Stimulated activated naive CD8-positive, alpha-beta T cell treated with anti-CD3 and anti-CD28 coated beads, Interleukin-15, Interleukin-2, amounts not matched to agents 100 ng/mL and 50 ng/mL, for 24 hours (primary cell): ENCODE data around the gene CCDC192.

Experiments used
- H3K27ac Mint-ChIP-seq: one replicate; pipeline ENCODE4 v1.8.0; 2021; ENCODE audit warnings: mild to moderate bottlenecking, mixed read lengths
- H3K27me3 Mint-ChIP-seq: one replicate; pipeline ENCODE4 v1.8.0; 2021; ENCODE audit warnings: mixed read lengths
- H3K36me3 Mint-ChIP-seq: one replicate; pipeline ENCODE4 v1.8.0; 2021; ENCODE audit warnings: low read depth, mixed read lengths
- H3K4me1 Mint-ChIP-seq: one replicate; pipeline ENCODE4 v1.8.0; 2021; ENCODE audit warnings: low read depth, mixed read lengths
- H3K4me3 Mint-ChIP-seq: one replicate; pipeline ENCODE4 v1.8.0; 2021; ENCODE audit warnings: mild to moderate bottlenecking, mixed read lengths
- H3K9me3 Mint-ChIP-seq: one replicate; pipeline ENCODE4 v1.8.0; 2021; ENCODE audit warnings: mixed read lengths

CCDC192 gene

DNA sequence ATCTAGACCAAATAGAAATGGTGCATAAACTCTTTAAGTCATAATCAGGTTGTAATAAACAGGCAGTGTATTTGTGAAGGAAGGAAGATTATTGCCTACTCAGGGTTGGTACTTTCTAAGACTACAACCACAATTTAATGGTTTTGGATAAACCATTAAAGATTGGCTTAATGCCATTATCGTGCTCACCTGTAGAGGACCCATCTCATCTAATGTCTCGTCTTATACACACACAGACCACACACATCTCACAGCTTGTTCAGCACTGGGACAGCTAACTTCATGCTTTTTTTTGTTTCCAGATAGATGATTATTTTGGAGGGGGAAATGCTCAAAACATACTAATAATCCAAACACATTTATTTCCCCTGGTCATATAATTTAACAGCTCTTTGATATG lies 204.7 kb downstream of the CCDC192 start:
- H3K27ac Mint-ChIP-seq: no peak overlapping the region
- H3K9me3 Mint-ChIP-seq: no peaks in the 10 kb centered on the region
- no peak overlapping the region for H3K4me3 Mint-ChIP-seq
- H3K4me1 Mint-ChIP-seq: peaks cover 9% of the 10 kb centered on the region
- peaks cover 3% of the 10 kb centered on the region for H3K27me3 Mint-ChIP-seq
- H3K36me3 Mint-ChIP-seq: no peaks in the 10 kb centered on the region

DNA sequence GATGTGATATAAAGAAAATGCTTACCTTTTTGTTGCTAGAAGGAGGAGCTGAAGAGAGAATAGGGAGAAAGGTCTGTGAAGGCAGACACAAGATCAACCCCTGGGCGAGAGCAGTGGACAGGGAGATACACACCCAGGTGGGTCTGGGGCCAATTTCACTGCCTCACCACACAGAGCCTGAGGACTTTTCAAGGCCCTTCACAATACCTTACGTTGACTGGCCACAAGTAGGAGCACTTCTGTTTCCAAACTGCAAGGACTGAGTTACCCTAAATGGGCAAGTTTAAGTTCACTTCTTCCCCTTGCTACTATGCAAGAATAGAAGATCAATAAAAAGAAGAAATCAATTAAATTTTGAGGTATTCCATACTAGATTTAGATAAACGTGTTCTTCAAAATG lies 205.9 kb downstream of the CCDC192 start:
- H3K4me3 Mint-ChIP-seq: no peak overlapping the region
- no peaks in the 10 kb centered on the region for H3K36me3 Mint-ChIP-seq
- H3K27me3 Mint-ChIP-seq: peaks cover 10% of the 10 kb centered on the region
- H3K4me1 Mint-ChIP-seq: peaks cover 9% of the 10 kb centered on the region
- no peak overlapping the region for H3K27ac Mint-ChIP-seq
- no peaks in the 10 kb centered on the region for H3K9me3 Mint-ChIP-seq

DNA sequence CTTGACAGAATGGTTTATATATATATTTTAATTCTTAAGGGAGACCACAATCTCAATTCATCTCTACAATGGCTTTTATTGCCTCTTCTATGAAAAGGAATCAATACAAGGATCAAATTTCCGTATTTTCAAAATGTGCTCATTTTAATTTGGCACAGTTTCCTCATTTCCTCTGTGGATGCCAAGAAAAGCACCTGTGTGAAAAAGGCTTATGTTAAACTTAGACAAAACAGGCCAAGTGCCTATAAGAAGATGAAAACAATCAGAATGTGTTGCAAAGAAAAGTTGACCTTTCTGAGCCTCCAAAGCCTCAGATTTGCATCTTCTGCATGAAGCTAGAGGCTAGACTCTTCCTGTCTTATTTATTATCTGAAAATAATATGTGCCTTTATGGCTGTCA lies 206.6 kb downstream of the CCDC192 start:
- H3K27me3 Mint-ChIP-seq: peaks cover 10% of the 10 kb centered on the region
- H3K4me1 Mint-ChIP-seq: peaks cover 9% of the 10 kb centered on the region
- no peaks in the 10 kb centered on the region for H3K9me3 Mint-ChIP-seq
- no peak overlapping the region for H3K27ac Mint-ChIP-seq
- H3K4me3 Mint-ChIP-seq: no peak overlapping the region
- no peaks in the 10 kb centered on the region for H3K36me3 Mint-ChIP-seq

DNA sequence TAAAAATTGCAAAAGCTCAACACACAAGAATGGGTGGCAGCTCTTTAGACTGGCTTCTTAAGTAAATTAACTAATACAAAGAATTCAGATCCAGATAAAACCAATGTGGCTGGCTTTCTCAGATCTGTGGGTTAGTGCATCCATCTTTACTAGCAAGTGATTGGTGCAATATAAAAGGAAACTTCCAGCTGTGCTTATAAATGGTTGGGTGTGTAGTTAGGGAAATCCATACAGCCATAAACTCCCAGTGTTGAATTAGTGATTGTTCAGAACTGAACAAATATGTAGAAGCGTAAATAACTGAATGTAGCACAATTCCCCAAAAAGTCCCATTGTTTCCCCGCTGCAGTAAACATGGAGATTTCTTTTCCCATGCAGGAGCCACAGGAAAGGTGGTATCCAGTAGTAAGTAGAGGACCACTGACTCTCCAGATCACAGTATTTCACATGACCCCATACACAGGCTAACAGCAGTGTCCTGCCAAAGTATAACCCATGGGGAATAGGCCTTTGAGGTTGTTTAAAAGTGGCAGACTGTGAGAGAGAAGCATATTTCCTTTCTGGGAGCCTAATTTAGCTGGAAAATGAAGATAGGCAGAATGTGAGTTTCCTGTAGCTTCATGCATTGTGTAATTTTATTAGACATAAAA lies 207.2 kb downstream of the CCDC192 start:
- H3K9me3 Mint-ChIP-seq: no peaks in the 10 kb centered on the region
- H3K36me3 Mint-ChIP-seq: no peaks in the 10 kb centered on the region
- peaks cover 10% of the 10 kb centered on the region for H3K27me3 Mint-ChIP-seq
- no peak overlapping the region for H3K27ac Mint-ChIP-seq
- H3K4me3 Mint-ChIP-seq: no peak overlapping the region
- peaks cover 9% of the 10 kb centered on the region for H3K4me1 Mint-ChIP-seq

DNA sequence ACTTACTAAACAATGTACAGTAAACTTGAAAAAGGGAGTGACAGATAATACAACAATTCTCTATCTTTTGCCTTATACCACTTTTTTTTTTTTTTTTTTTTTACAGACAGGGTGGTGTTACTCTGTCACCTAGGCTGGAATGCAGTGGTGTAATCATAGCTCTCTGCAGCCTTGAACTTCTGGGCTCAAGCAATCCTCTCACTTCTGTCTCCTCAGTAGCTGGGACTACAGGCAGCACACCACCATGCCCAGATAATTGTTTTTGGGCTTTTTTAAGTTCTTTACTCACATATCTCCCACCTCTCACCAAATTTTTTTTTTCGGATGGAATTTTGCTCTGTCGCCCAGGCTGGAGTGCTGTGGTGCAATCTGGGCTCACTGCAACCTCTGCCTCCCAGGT lies 208.4 kb downstream of the CCDC192 start:
- no peak overlapping the region for H3K4me3 Mint-ChIP-seq
- peaks cover 6% of the 10 kb centered on the region for H3K27me3 Mint-ChIP-seq

DNA sequence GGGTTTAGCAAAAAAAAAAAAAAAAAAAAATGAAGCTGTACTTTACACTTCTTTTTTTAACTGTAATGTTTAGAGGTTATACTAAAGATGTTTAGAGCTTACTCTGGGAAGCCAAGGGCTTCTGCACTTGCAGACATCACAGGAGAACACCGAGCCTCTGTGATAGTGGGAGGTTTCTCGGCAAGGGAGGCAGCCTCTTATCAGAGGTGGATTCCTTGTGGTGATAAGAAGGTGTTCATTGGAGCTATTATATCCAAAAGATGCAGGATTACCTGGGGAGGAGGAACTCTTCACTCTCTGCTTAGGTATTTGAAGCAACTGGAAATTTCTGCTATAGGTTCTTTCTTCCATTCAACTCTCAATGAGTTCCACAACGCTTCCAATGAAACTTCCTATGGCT lies 209.2 kb downstream of the CCDC192 start:
- H3K27ac Mint-ChIP-seq: no peak overlapping the region
- peaks cover 8% of the 10 kb centered on the region for H3K4me1 Mint-ChIP-seq
- no peak overlapping the region for H3K4me3 Mint-ChIP-seq
- peaks cover 6% of the 10 kb centered on the region for H3K27me3 Mint-ChIP-seq
- no peaks in the 10 kb centered on the region for H3K36me3 Mint-ChIP-seq
- no peaks in the 10 kb centered on the region for H3K9me3 Mint-ChIP-seq

More for the DNA sequence above, 208.4 kb downstream of the CCDC192 start:
- Mint-ChIP-seq H3K27ac (no peak overlapping the region), H3K36me3 (no peaks in the 10 kb centered on the region), H3K4me1 (no peaks in the 10 kb centered on the region), H3K9me3 (no peaks in the 10 kb centered on the region)

DNA sequence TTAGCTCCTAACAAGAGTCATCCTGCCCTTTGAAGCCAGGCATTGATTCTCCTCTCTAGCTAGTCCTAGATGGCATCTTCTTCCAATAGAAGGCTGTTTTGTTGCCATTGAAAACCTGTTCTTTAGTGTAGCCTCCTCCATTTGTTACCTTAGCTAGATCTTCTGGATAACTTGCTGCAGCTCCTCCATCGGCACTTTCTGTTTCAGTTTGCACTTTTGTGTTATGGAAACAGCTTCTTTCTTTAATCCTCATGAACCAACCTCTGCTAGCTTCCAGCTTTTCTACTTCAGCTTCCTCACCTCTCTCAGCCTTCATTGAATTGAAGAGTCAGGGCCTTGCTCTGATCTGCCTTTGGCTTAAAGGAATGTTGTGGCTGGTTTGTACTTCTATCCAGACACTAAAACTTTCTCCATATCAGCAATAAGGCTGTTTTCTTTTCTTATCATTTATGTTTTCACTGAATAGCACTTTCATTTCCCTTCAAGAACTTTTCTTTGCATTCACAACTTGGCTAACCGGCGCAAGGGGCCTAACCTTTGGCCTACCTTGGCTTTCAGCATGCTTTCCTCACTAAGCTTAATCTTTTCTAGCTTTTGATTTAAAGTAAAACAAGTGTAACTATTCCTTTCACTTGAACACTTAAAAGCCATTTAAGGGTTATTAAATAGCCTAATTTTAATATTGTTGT lies 213.8 kb downstream of the CCDC192 start:
- Mint-ChIP-seq H3K27me3 (peaks cover 6% of the 10 kb centered on the region), H3K27ac (peak overlapping the region; percentile 6), H3K4me1 (peaks cover 9% of the 10 kb centered on the region), H3K9me3 (no peaks in the 10 kb centered on the region), H3K4me3 (peak overlapping the region; percentile 5), H3K36me3 (no peaks in the 10 kb centered on the region)

DNA sequence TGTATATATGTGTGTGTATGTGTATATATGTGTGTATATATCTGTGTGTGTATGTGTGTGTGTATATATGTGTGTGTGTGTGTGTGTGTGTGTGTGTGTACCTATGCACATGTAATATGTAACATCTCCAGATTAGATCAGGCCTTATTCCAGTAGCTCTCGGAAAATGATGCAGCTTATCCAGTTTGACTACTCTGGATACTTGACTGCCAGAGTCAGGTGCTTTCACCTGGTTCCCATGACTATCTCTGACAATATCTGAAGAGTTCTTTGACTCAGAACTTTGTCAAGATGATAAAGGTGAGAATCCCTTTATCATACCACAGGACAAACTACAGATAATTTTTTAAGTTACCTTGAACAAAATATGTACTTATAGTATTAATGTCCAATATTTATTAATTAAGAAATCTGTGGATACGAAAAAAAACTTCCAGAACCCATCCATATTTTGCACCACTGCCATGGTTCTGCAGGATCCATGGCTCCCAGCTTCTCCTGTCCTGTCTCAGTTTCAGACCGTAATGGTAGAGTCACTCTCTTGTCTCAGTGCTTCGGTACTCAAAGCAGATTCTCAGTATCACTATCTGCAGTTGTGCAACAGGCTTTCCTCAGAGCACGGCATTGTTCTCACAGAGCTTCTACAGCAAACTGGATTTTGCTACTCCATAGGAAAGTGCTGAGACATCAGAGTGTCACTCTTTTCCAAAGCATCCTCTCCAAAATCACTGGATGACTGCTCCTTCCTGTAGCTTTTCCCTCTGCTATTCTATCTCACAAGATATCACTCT lies 216.0 kb downstream of the CCDC192 start:
- peaks cover 9% of the 10 kb centered on the region for H3K4me1 Mint-ChIP-seq
- no peaks in the 10 kb centered on the region for H3K27me3 Mint-ChIP-seq
- no peaks in the 10 kb centered on the region for H3K9me3 Mint-ChIP-seq
- H3K4me3 Mint-ChIP-seq: no peak overlapping the region
- H3K36me3 Mint-ChIP-seq: no peaks in the 10 kb centered on the region
- no peak overlapping the region for H3K27ac Mint-ChIP-seq

DNA sequence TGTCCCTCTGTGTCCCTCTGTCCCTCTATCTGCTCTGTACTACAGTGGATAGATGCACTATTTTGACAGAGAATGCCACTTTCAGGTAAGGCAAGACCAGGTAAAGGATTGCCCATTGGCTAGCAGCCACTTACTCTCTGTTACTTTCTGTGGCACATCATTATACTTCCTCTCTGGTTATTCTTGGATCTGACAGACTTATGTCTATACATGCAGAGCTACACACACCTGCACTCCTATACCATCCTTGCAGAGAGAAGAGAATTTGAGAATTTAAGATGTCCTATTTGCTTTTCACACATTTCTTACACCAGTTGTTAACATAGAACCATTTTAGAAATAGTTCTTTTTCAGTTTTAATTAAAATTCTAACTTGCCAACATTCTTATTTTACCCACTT lies 216.6 kb downstream of the CCDC192 start:
- H3K27me3 Mint-ChIP-seq: no peaks in the 10 kb centered on the region
- no peaks in the 10 kb centered on the region for H3K9me3 Mint-ChIP-seq
- no peaks in the 10 kb centered on the region for H3K36me3 Mint-ChIP-seq
- no peak overlapping the region for H3K27ac Mint-ChIP-seq
- H3K4me3 Mint-ChIP-seq: no peak overlapping the region
- peaks cover 9% of the 10 kb centered on the region for H3K4me1 Mint-ChIP-seq

DNA sequence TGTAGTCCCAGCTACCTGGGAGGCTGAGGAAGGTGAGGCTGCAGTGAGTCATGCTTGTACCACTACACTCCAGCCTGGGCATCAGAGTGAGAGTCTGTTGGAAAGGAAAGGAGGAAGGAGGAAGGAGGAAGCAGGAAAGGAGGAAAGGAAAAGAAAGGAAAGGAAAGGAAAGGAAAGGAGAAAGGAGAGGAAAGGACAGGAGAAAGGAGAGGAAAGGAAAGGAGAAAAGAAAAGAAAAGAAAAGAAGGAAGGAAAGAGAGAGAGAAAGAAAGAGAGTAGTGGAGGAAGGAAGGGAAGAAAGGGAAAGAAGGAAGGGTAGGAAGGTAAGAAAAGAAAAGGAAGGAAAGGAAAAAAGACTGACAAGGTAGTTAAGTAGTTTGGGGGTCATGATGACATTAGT lies 217.7 kb downstream of the CCDC192 start:
- Mint-ChIP-seq H3K4me3 (no peak overlapping the region), H3K4me1 (peaks cover 9% of the 10 kb centered on the region), H3K36me3 (no peaks in the 10 kb centered on the region), H3K9me3 (no peaks in the 10 kb centered on the region), H3K27me3 (no peaks in the 10 kb centered on the region), H3K27ac (no peak overlapping the region)

DNA sequence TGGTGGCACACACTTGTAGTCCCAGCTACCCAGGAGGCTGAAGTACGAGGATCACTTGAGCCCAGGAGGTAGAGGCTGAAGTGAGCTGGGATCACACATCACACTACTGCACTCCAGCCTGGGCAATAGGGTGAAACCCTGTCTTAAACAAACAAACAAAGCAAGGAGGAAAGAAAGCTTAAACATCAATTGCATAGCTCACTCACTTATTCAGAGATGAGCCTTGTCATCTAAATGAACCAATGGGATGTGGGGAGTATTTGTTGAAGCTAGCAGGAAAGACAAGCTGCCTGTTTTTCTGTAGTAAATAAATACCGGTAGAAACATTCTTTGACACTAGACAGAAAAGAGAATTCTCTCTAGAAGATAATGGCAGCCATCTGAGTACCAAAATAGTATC lies 219.4 kb downstream of the CCDC192 start:
- Mint-ChIP-seq H3K36me3 (no peaks in the 10 kb centered on the region), H3K4me3 (no peak overlapping the region), H3K27me3 (no peaks in the 10 kb centered on the region), H3K27ac (no peak overlapping the region), H3K4me1 (no peaks in the 10 kb centered on the region), H3K9me3 (no peaks in the 10 kb centered on the region)

DNA sequence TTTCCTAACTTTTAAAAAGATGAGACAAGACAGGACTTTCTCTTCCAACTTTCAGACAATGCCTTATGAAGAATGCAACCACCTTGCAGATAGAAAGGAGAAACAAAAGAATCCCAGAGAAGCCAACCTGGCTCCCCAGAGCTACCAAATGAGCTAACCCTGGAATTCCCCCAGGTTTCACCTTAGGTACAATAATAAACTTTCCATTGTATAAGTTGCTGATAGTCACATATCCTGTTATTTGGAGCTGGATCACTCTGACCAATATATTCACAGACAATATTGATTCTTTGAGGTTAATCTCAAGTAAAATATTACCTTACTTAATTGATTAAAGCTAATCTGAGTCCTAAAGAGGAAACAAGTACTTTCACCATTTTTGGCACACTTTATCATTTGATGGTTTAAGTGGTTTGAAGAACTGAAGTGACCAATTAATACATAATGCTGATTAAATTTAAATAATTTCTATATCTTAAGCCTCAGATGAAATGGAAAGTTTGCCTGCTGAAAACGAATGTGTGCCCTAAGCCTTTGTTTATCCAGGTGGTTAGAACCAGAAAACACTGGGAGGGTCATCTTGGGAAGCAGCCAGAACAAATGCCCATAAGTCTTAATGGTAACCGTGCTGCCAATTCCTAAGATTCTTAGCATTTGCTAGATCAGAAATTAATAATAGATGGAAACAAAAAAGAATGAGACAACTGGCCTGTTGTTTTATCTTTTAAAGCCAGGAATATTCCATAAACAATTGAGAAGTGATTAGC lies 220.8 kb downstream of the CCDC192 start:
- Mint-ChIP-seq H3K4me1 (no peaks in the 10 kb centered on the region), H3K27me3 (no peaks in the 10 kb centered on the region), H3K36me3 (no peaks in the 10 kb centered on the region), H3K27ac (no peak overlapping the region), H3K4me3 (no peak overlapping the region), H3K9me3 (no peaks in the 10 kb centered on the region)

DNA sequence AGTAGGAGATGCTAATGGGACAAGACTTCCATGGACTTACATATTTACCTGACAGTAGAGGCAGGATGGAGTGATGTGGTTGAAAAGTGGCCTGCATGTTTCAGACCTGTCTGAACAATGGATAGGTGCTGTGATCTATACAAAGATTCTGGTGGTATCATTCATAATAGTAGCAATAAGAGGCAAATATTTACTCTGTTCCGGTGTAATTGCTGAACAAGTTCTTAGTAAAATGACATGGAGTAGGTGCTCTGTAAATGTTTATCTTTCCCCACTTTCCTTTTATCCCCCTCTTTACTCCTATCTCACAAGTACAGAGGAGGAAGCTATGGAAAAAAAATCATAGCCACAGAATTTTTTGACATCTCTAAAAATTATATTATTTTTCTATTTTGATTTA lies 221.4 kb downstream of the CCDC192 start:
- Mint-ChIP-seq H3K27ac (no peak overlapping the region), H3K36me3 (no peaks in the 10 kb centered on the region), H3K4me1 (no peaks in the 10 kb centered on the region), H3K27me3 (no peaks in the 10 kb centered on the region), H3K9me3 (no peaks in the 10 kb centered on the region), H3K4me3 (no peak overlapping the region)

DNA sequence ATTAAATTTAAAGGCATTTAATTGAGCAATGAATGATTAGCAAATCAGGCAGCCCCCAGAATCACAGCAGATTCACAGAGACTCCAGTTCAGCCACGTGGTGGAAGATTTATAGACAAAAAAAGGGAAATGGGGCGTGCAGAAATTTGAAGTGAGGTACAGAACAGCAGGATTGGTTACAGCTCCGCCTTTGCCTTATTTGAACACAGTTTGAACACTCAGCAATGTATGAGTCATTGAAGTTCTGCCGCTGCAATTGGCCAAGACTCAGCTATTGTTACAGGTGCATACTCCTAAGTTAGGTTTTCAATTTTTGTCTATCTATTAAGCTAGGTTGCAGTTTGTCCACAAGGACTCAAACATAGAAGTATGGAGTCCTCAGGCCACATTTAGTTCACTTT lies 222.7 kb downstream of the CCDC192 start:
- Mint-ChIP-seq H3K4me3 (no peak overlapping the region), H3K27ac (no peak overlapping the region), H3K9me3 (no peaks in the 10 kb centered on the region), H3K4me1 (no peaks in the 10 kb centered on the region), H3K27me3 (no peaks in the 10 kb centered on the region), H3K36me3 (no peaks in the 10 kb centered on the region)

DNA sequence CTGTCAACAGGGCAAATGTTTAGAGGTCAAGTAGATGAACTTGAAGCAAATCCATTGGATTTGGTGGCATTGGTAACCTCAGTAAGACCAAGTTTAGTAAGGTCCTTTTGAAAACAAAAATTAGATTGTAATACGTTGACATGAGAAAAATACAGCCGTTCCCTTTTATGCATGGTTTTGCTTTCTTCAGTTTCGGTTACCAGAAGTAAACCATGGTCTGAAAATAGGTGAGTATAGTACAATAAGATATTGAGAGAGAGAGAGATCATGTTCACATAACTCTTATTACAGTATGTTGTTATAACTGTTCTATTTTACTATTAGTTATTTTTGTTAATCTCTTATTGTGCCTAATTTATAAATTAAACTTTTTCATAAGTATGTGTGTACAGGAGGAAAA lies 223.8 kb downstream of the CCDC192 start:
- Mint-ChIP-seq H3K36me3 (no peaks in the 10 kb centered on the region), H3K27me3 (no peaks in the 10 kb centered on the region), H3K27ac (no peak overlapping the region), H3K4me3 (no peak overlapping the region), H3K4me1 (no peaks in the 10 kb centered on the region), H3K9me3 (no peaks in the 10 kb centered on the region)
